ENCODE measurements around the gene OR10Z1. TPM values are rescaled to one million over a fixed set of nuclear protein-coding genes. Genes with fewer than 3 reads are reported as not detected.

The OR10Z1 gene
- total and polyA plus RNA-seq, 2 of the 8 experiments (the other 6 are each of a cell fraction or from before 2014, with no cell fraction given) = not detected

- Histone ChIP-seq H2AK5ac (ENCODE audit: low read depth, low read length) (no peak overlapping the region), H3K4me1 (replicated peaks in 1 of 4; ENCODE audit: control insufficient read depth in 3 of 4, insufficient read depth in 4 of 4, low read length in 3 of 4) (no peaks in the 10 kb centered on the region; a peak in 1 of 7 replicates), H3K14ac (ENCODE audit: insufficient read length) (no peak overlapping the region), H4K91ac (replicated peaks; ENCODE audit: insufficient read length, low read length) (no peak overlapping the region), H4K5ac (ENCODE audit: insufficient read length, low read depth, low read length) (no peak overlapping the region), H3K23ac (ENCODE audit: insufficient read length) (no peak overlapping the region), H3K56ac (replicated peaks; ENCODE audit: insufficient read length, low read depth, low read length) (no peak overlapping the region), H2BK5ac (ENCODE audit: low read depth, low read length) (no peak overlapping the region), H3K4ac (replicated peaks; ENCODE audit: insufficient read length, low read depth, low read length) (no peak overlapping the region), H2AFZ (ENCODE audit: low read length) (no peak overlapping the region), H2BK15ac (ENCODE audit: low read length) (no peak overlapping the region), H3K36me3 (ENCODE audit: control insufficient read depth in 2 of 4, insufficient read depth in 4 of 4, low read length in 3 of 4) (no peaks in the 10 kb centered on the region), H2BK12ac (ENCODE audit: low read depth, low read length) (no peak overlapping the region), H3K4me2 (ENCODE audit: insufficient read depth in 1 of 2, low read depth in 2 of 2, low read length in 2 of 2) (no peak overlapping the region), H3K79me1 (ENCODE audit: low read depth, low read length) (no peaks in the 10 kb centered on the region), H3K18ac (ENCODE audit: extremely low read depth, low read length) (no peak overlapping the region), H3K9me3 (ENCODE audit: insufficient read depth in 2 of 2, low read depth in 1 of 2, low read length in 1 of 2) (no peaks in the 10 kb centered on the region), H3K4me3 (ENCODE audit: extremely low read depth in 1 of 4, insufficient read depth in 2 of 4, low read depth in 3 of 4, low read length in 4 of 4) (no peak overlapping the region), H4K20me1 (replicated peaks in 1 of 2; ENCODE audit: control insufficient read depth in 1 of 2, insufficient read depth in 2 of 2, low read length in 2 of 2) (no peaks in the 10 kb centered on the region), H3K23me2 (ENCODE audit: low read depth, low read length) (no peaks in the 10 kb centered on the region; the same call in 1 of the 2 replicates), H4K8ac (ENCODE audit: extremely low read depth, insufficient read depth, low read length) (no peak overlapping the region), H3K79me2 (ENCODE audit: control insufficient read depth in 1 of 2, insufficient read depth in 2 of 2, low read length in 2 of 2) (no peaks in the 10 kb centered on the region), H3K27me3 (replicated peaks in 1 of 4; ENCODE audit: control insufficient read depth in 3 of 4, extremely low read depth in 1 of 4, insufficient read depth in 3 of 4, low read length in 3 of 4) (no peaks in the 10 kb centered on the region), H3K9ac (replicated peaks in 1 of 4; ENCODE audit: extremely low read depth in 1 of 4, low read depth in 3 of 4, low read length in 3 of 4) (no peak overlapping the region), H2BK120ac (replicated peaks; ENCODE audit: low read depth, low read length) (no peak overlapping the region), H3K27ac (ENCODE audit: low read depth, low read length) (no peak overlapping the region), H2BK20ac (ENCODE audit: low read length) (no peak overlapping the region)
- TF ChIP-seq EP300 (IDR thresholded peaks at IDR 0.05; ENCODE audit: borderline replicate concordance in 1 of 2, low read depth in 2 of 2, low read length in 2 of 2) = no peak
- no peak for TF ChIP-seq GTF2F1 (IDR thresholded peaks at IDR 0.05; ENCODE audit: borderline replicate concordance, low read depth, low read length)
- no peak for TF ChIP-seq NANOG (IDR thresholded peaks at IDR 0.05; ENCODE audit: insufficient read depth, low read depth, low read length, poor library complexity, severe bottlenecking)
- no peak for TF ChIP-seq SAP30 (IDR thresholded peaks at IDR 0.05; ENCODE audit: insufficient read depth, insufficient replicate concordance, low read length)
- no peak for TF ChIP-seq SIRT6 (IDR thresholded peaks at IDR 0.05; ENCODE audit: low read length)
- no peak for TF ChIP-seq POU5F1 (IDR thresholded peaks at IDR 0.05; ENCODE audit: low read depth, low read length)
- TF ChIP-seq TBP (IDR thresholded peaks at IDR 0.05; ENCODE audit: low read depth, low read length) = no peak
- TF ChIP-seq SIN3A (conservative IDR thresholded peaks at IDR 0.05 in 1 of 2, IDR thresholded peaks at IDR 0.05 in 1 of 2; ENCODE audit: low read depth in 1 of 2, low read length in 2 of 2) = no peak
- TF ChIP-seq HDAC6 (IDR thresholded peaks at IDR 0.05; ENCODE audit: low read depth, low read length) = no peak
- no peak for TF ChIP-seq CEBPB (IDR thresholded peaks at IDR 0.05; ENCODE audit: low read depth, low read length)
- TF ChIP-seq SP4 (IDR thresholded peaks at IDR 0.05; ENCODE audit: low read length) = no peak
- no peak for TF ChIP-seq RBBP5 (IDR thresholded peaks at IDR 0.05; ENCODE audit: borderline replicate concordance, low read depth, low read length)
- TF ChIP-seq EGR1 (IDR thresholded peaks at IDR 0.05; ENCODE audit: borderline replicate concordance, low read depth, low read length) = no peak
- ChIA-PET POLR2A (ENCODE audit: partially characterized antibody) (no interaction called here), CTCF (ENCODE audit: partially characterized antibody) (interaction anchor here (1.3 kb wide), 1 partner anchor 40 kb away, joined by 3 read pairs; no protein-coding TSS in a partner anchor)
- WGBS, 2 experiments (ENCODE audit: extremely low coverage in 1 of 2, insufficient coverage in 1 of 2, insufficient read length in 1 of 2, insufficient replicate concordance in 2 of 2, low coverage in 1 of 2, low lambda C conversion rate in 2 of 2, missing lambda C conversion rate in 1 of 2) = 85% methylated on average over 3 of the region's 3 CpGs; no CpG with 5 or more reads in 1 of the 2 experiments
- DNase-seq (ENCODE audit: low read depth in 1 of 2, low spot score in 2 of 2) = no peak
- FAIRE-seq = peak; percentile 45
Measured at GRCh38 chr1:158611916-158612315, 6.8 kb downstream of the OR10Z1 start.
